DMS79 treated with DMSO at 0.1 percent for 48 hours (cell line): ENCODE data around the gene CARNS1.
A peak's percentile ranks its signal among the peaks of the same experiment; 100 is the strongest.
"Not testable (repeated sequence)": the region's sequence is repeated elsewhere in the genome, so short reads cannot be mapped to it uniquely, and the experiment has no call there.

Source experiments
- DNase-seq: peaks from one replicate; lab custom pipeline; 2025; lab: John Stamatoyannopoulos, UW

Gene CARNS1

DNA sequence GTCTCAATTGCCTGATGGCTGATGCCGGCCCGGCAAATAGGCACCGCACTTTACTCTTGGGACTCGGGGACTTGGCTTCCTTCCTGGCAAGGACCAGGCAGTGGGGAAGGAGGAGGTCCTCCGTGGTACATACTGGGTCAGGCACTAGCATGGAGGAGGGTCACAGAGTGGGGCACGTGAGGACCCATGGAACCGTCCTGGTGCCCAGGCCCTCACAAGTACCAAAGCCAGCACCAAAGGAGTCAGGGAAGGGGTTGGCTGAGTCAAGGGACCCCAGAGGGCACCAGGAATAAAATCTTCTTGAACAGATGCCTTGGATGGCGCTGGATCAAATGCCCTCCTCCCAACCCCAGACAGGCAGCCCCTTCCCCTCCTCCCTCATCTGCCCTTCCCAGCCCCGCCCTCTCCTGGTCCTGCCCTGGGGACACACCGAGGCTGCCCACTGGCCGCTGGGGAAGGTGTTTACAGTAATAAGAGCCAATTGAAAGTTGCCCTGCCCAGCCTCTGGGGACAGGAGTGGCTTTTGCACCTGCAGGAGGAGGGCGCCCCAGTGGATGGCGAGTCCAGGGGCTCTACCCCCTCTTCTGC, 5.6 kb upstream of the CARNS1 start:
- DNase-seq = no peak

DNA sequence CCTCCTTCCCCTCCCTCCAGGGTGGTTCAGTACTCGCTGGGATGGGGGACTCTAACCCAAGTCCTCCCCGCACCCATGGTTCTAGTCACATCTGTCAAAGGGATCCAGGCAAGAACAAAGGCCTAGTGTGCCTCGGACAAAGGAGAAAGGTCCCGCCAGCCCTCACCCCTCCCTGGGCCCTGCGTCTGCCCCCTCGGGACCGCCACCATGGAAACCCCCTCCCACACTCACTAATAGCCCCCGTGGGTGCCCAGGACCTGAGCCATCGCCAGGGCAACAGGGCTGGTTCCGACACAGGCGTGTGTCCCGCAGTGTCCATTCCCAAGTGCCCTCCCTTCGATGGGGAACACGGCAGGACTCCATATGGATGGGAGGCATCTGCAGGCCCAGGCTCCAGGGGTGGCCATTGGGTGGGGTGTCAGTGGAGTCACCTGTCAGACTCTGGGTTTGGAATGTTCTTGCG, 5.1 kb upstream of the CARNS1 start:
- no peak for DNase-seq

GRCh38 chr11:67410984-67411784, 4.3 kb upstream of the CARNS1 start:
- DNase-seq = no peak

DNA sequence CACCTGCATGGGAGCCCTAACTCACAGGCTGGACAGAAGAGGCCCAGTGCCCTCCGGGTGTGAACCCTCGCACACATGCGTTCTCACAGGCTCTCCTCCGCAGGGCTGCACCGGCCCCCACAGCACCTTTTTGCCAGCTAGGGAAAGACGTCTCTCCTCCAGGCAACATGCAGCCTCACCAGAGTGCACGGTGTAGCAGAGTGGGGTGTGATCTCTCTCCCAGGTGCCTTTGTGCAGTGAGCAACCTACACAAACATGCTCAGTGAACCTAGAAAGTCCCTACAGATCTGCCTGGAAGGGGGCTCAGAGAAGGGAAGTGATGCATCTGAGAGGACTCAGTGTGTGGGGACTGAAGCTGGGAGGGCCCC, 3.7 kb upstream of the CARNS1 start:
- DNase-seq = no peak

DNA sequence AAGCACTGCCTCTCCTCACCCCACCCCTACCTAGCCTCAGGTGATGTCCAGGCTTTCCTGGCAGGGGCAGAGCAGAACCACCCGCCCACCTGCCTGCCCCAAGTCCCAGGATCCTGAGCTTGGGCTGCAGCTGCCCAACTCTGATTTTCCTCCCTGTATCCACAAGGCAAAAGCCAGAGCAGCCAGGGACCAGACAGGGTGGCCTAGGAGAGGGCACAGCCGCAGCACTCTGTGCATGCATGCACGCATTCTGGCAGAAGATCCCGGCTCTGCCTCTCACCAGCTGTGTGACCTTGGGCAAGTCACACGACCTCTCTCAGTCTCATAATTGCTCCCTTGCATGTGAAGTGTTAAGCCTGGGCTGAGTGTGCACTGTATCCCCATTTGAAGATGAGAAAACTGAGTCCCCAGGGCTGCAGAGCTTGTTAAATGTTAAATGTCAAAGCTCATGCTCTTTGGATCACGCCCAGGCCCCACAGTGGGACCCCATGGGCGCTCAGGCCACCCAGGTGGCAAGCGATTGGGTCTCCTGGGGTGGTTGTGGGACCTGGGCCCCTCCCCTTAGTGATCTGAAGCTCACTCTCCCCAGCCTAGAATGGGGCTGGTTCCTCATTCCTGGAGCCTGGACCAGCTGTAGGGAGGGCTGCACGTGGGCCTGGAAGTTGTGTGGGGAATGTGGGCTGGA, 2.8 kb upstream of the CARNS1 start:
- DNase-seq = no peak

DNA sequence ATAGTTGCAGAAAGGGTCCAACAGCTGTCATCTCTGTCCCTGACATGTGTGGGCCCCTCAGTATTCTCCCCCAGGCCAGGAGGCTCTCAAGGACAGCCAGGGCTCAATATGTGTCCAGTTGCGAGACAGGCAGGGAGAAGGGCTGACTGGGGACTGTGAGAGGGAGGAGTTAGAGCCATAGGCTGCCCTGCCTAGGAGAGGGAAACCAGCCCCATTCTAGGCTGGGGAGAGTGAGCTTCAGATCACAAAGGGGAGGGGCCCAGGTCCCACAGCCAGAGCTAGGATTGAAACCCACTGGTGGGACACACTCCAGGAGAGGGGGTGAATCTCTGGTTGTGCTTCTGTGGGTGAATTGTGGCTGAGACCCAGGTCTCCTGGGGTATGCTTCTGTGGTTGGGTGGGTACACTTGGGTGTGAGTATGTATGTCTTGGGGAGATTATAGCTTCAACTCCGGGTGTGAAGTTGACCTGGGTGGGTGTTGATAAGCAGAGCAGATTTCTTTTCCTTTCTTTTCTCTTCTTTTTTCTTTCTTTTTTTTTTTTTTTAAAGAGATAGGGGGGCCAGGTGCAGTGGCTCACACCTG, 2.1 kb upstream of the CARNS1 start:
- DNase-seq = no peak

DNA sequence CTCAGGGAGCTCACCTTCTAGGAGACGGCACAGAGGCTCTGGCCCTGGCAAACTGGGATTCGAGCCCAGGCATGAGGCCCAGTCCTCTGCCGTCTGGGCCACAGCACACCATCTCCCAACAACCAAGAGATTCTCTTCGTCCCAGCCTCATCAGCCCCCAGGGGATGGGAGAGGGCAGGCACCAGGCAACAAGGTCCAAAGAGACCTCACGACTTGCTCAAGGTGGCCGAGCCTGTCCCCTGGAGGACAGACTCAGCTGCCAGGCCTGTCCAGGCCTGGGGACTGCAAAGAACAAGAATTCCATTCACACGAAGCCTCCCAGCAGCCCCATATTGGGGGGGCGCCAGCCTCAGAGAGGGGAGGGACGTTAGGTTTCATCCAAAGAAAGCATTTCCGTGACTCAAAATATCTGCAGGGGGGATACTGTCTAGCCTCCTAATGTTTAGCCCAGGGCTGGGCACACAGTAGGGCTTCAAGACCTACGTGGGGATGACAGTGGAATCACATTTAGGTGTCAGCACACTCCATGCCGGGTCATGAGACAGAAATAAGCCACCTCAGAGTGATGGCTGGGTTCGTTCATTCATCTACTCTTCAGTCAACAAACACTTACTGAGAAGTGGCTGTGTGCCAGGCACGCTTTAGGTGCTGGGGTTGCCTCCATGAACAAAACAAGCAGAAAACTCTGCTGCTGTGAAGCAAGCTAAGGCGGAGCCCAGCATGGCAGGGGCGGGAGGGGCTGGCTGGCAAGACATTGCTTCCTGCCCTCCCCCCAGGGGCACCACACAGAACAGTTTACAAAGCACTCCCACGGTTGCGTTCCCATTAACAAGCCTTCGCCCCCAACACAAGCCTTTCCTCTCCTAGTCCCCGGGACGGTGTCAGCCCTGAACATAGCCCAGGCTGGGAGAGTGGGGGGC, 1.2 kb downstream of the CARNS1 start:
- peak; percentile 10 for DNase-seq

DNA sequence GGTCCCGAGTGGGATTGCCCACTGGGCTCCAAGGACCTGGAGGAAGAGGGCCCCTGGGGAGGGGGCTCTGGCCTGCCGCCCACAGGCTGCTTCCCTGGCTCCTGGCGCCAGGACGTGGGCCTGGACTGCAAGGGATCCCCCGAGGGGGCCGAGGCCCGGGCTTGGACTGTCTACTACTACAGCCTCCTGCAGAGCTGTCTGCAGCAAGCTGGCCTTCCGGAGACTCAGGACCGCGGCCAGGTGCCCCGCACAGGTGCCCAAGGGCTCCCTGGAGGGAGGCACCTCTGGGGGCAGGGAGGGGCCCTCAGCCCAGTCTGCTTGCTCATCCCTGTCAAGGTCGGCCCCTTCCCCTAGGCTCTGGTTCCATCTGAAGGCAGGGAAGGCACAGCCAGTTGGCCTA, 1.9 kb downstream of the CARNS1 start:
- DNase-seq = no peak

DNA sequence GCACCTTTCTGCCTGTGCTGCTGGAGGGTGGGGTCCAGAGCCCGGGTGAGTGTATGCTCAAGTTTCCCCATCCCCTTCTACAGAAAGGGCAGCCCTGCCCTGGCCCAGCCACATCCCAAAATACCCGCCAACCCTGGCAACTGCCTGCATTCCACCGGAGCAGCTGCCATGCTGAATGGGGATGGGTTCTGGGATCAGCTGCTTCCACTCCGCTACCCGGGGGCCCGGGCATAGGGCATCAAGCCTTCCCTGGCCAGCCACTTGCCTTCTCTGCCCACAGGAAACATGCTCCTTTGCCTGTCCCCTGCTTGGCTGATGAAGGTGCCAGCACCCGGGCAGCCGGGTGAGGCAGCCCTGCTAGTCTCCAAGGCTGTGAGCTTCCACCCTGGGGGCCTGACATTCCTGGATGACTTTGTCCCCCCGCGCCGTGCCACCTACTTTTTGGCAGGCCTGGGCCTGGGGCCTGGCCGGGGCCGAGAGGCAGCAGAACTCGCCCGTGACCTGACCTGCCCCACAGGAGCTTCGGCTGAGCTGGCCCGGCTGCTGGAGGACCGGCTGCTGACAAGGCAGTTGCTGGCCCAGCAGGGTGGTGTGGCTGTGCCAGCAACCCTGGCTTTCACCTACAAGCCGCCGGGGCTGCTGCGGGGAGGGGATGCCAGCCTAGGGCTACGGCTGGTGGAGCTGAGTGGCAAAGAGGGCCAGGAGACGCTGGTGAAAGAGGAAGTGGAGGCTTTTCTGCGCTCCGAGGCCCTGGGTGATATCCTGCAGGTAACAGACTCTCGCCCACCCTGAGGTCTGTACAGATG, 3.2 kb downstream of the CARNS1 start:
- DNase-seq = peak; percentile 43

DNA sequence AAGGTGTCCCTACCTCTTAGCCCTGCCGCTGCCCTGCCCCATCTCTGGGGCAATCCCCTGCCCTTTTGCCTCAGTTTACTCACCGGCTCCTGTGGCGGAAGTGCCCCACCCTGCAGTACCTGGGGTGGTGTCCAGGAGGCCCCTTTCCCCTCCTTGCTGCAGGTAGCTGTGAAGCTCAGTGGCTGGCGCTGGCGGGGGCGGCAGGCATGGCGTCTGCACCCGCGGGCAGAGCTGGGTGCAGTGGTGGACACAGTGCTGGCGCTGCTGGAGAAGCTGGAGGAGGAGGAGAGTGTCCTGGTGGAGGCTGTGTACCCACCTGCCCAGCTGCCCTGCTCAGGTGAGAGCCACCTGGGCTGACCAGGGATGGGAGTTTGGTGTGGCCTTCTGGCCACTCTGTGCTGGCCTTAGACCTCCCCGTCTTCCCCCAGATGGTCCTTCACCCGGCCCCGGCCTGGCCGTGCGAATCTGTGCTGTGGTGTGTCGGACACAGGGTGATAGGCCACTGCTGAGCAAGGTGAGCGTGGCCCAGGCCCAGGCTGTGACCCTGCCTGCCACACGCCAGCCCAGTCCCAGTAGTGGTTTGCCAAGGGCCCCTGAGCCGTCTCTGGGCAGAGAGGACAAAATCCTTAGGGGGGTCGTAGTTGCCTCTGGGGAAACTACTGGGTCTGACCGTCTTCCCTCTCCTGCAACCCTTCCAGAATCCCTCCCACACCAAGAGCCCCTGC, 4.0 kb downstream of the CARNS1 start:
- DNase-seq = no peak

GRCh38 chr11:67420147-67420645, 4.7 kb downstream of the CARNS1 start:
- no peak for DNase-seq

DNA sequence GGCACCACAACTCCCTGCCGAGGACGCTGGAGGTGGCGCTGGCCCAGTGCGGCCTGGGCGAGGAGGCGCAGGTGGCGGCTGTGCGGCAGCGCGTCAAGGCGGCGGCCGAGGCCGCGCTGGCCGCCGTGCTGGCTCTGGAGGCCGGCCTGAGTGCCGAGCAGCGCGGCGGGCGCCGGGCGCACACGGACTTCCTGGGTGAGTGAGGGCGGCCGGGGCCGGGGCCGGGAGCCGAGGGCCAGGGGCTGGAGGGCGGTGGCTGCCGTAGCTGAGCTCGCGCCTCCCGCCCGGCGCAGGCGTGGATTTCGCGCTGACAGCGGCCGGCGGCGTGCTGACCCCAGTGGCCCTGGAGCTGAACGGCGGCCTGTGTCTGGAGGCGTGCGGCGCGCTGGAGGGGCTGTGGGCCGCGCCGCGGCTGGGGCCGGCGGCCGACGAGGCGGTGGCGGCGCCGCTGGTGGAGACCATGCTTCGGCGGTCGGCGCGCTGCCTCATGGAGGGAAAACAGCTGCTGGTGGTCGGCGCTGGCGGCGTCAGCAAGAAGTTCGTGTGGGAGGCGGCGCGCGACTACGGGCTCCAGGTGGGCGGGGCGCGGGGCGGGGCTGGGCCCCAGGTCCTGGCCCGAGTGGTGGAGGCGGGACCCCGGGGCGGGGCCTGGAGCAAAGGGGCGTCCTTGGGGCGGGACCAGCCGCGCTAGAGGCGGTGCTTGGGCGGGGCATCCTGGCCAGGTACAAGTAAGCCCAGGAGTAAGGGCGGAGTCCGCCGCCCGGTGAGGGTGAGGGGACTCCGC, 5.4 kb downstream of the CARNS1 start:
- peak; percentile 76 for DNase-seq

GRCh38 chr11:67421430-67422031, 6.1 kb downstream of the CARNS1 start:
- no peak for DNase-seq

DNA sequence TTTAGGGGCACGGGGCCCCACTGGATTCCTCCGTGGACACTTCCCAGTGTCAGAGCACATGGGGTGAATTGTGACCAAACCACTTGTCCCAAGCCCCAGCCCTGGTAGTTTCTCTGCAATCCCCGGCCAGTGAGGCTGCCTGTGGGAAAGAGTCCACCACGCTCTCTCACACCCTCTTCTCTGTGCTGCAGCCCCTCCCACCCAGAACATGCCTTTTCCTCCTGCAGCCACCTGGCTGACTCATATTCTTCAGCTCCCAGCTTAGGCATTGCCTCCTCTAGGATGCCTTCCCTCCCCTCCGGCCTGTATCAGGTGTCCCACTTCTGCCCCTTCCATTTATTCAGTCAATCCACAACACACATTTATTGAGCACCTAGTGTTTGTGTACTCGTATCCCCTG, 7.4 kb downstream of the CARNS1 start:
- DNase-seq = no peak

DNA sequence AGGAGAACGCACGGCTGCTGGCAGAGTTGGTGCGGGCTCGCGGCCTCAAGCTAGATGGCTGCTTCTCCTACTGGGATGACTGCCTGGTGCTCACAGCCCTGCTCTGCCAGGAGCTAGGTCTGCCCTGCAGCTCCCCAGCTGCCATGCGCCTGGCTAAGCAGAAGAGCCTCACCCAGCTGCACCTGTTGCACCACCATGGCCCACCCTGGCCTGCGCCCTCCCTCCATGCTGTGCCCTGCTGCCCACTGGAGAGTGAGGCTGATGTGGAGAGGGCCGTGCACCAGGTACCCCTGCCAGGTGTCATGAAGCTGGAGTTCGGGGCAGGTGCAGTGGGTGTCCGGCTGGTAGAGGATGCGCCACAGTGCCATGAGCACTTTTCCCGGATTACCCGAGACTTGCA, 8.0 kb downstream of the CARNS1 start:
- no peak for DNase-seq

- no peak for DNase-seq
Observed at GRCh38 chr11:67423891-67424613, 8.6 kb downstream of the CARNS1 start.

- DNase-seq = not testable (repeated sequence)
Observed at GRCh38 chr11:67427364-67427859, 11.9 kb downstream of the CARNS1 start.
